ENCODE data around the gene RPL34. TPM values are rescaled to one million over a fixed set of nuclear protein-coding genes. Genes with fewer than 3 reads are reported as not detected.

The RPL34 gene
- total and polyA plus RNA-seq, 2 of the 8 experiments (the other 6 are each of a cell fraction or from before 2014, with no cell fraction given): 1,430 to 2,987 TPM

DNA sequence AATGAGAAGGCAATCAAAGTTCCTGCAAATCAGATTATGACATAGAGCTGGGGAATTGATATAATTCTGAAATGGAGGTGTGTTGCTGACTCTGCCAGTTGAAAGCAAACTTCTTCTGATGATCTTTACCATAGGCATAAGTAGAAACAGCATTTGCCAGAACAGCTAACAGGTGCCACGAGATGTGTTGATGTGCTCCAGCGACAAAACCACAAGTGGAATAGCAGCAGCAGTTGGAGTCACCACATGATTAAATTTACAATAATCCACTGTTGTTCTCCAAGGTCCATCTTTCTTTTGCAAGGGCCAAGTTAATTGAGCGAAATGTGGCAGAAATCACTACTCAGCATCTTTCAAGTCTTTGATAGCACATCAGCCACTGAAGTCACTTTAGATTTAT, 26.3 kb downstream of the RPL34 start:
- no peak overlapping the region for H3K4ac ChIP-seq (replicated peaks; ENCODE audit: insufficient read length, low read depth, low read length)
- no peak overlapping the region for H3K56ac ChIP-seq (replicated peaks; ENCODE audit: insufficient read length, low read depth, low read length)
- no peak overlapping the region for H4K91ac ChIP-seq (replicated peaks; ENCODE audit: insufficient read length, low read length)
- H4K20me1 ChIP-seq (replicated peaks in 1 of 2; ENCODE audit: control insufficient read depth in 1 of 2, insufficient read depth in 2 of 2, low read length in 2 of 2): no peaks in the 10 kb centered on the region
- no peaks in the 10 kb centered on the region for H3K36me3 ChIP-seq (ENCODE audit: control insufficient read depth in 2 of 4, insufficient read depth in 4 of 4, low read length in 3 of 4)
- no peak overlapping the region for H4K8ac ChIP-seq (ENCODE audit: extremely low read depth, insufficient read depth, low read length)
- no peak overlapping the region for H2AFZ ChIP-seq (ENCODE audit: low read length)
- H2BK15ac ChIP-seq (ENCODE audit: low read length): no peak overlapping the region
- H3K27ac ChIP-seq (ENCODE audit: low read depth, low read length): no peak overlapping the region
- no peak overlapping the region for H2BK120ac ChIP-seq (replicated peaks; ENCODE audit: low read depth, low read length)
- H3K4me2 ChIP-seq (ENCODE audit: insufficient read depth in 1 of 2, low read depth in 2 of 2, low read length in 2 of 2): no peak overlapping the region
- H3K23me2 ChIP-seq (ENCODE audit: low read depth, low read length): no peaks in the 10 kb centered on the region
- H3K79me2 ChIP-seq (ENCODE audit: control insufficient read depth in 1 of 2, insufficient read depth in 2 of 2, low read length in 2 of 2): peaks cover 0 to 13% of the 10 kb centered on the region in 2 experiments; a peak in 3 of 4 replicates
- FAIRE-seq (no peak), DNase-seq (ENCODE audit: low read depth in 1 of 2, low spot score in 2 of 2) (no peak)
- H3K9me3 ChIP-seq (ENCODE audit: insufficient read depth in 2 of 2, low read depth in 1 of 2, low read length in 1 of 2): no peaks in the 10 kb centered on the region
- H2AK5ac ChIP-seq (ENCODE audit: low read depth, low read length): no peak overlapping the region
- ChIA-PET CTCF (ENCODE audit: partially characterized antibody) (interaction anchor here (1.4 to 1.5 kb wide), 2 partner anchors 12 to 647 kb away, joined by 3 to 4 read pairs; no protein-coding TSS in a partner anchor), POLR2A (ENCODE audit: partially characterized antibody) (interaction anchor here (1.1 to 1.4 kb wide), 3 partner anchors 9 to 23 kb away, joined by 3 to 6 read pairs (median 5); no protein-coding TSS in a partner anchor)
- no peak overlapping the region for H3K18ac ChIP-seq (ENCODE audit: extremely low read depth, low read length)
- no peak overlapping the region for H3K4me3 ChIP-seq (ENCODE audit: extremely low read depth in 1 of 4, insufficient read depth in 2 of 4, low read depth in 3 of 4, low read length in 4 of 4)
- H3K14ac ChIP-seq (ENCODE audit: insufficient read length): no peak overlapping the region
- no peak overlapping the region for H2BK12ac ChIP-seq (ENCODE audit: low read depth, low read length)
- no peak overlapping the region for H3K23ac ChIP-seq (ENCODE audit: insufficient read length)
- 91% methylated on average over 3 of the region's 3 CpGs; no CpG with 5 or more reads in 1 of the 2 experiments for WGBS, 2 experiments (ENCODE audit: extremely low coverage in 1 of 2, insufficient coverage in 1 of 2, insufficient read length in 1 of 2, insufficient replicate concordance in 2 of 2, low coverage in 1 of 2, low lambda C conversion rate in 2 of 2, missing lambda C conversion rate in 1 of 2)
- no peak overlapping the region for H3K9ac ChIP-seq (replicated peaks in 1 of 4; ENCODE audit: extremely low read depth in 1 of 4, low read depth in 3 of 4, low read length in 3 of 4)
- H2BK5ac ChIP-seq (ENCODE audit: low read depth, low read length): no peak overlapping the region
- no peaks in the 10 kb centered on the region for H3K79me1 ChIP-seq (ENCODE audit: low read depth, low read length)
- no peak overlapping the region for H4K5ac ChIP-seq (ENCODE audit: insufficient read length, low read depth, low read length)
- H3K27me3 ChIP-seq (replicated peaks in 1 of 4; ENCODE audit: control insufficient read depth in 3 of 4, extremely low read depth in 1 of 4, insufficient read depth in 3 of 4, low read length in 3 of 4): no peaks in the 10 kb centered on the region
- no peaks in the 10 kb centered on the region for H3K4me1 ChIP-seq (replicated peaks in 1 of 4; ENCODE audit: control insufficient read depth in 3 of 4, insufficient read depth in 4 of 4, low read length in 3 of 4)
- no peak overlapping the region for H2BK20ac ChIP-seq (ENCODE audit: low read length)
- TF ChIP-seq SRF (IDR thresholded peaks at IDR 0.05; ENCODE audit: low read depth, low read length) (no peak), TCF12 (IDR thresholded peaks at IDR 0.05; ENCODE audit: low read depth, low read length) (no peak), CREB1 (IDR thresholded peaks at IDR 0.05) (no peak), CBX5 (IDR thresholded peaks at IDR 0.05; ENCODE audit: low read depth, low read length) (no peak), PHF8 (conservative IDR thresholded peaks at IDR 0.05; ENCODE audit: low read depth, low read length) (no peak), SUZ12 (IDR thresholded peaks at IDR 0.05; ENCODE audit: low read length) (no peak), KDM5A (IDR thresholded peaks at IDR 0.05; ENCODE audit: low read length) (no peak), HDAC2 (IDR thresholded peaks at IDR 0.05; ENCODE audit: borderline replicate concordance in 1 of 2, low read depth in 2 of 2, low read length in 2 of 2) (no peak), TAF7 (optimal IDR thresholded peaks at IDR 0.05; ENCODE audit: borderline replicate concordance, low read depth, low read length) (no peak), RFX5 (IDR thresholded peaks at IDR 0.05; ENCODE audit: borderline replicate concordance, low read depth, low read length) (no peak), CHD2 (IDR thresholded peaks at IDR 0.05; ENCODE audit: low read length) (no peak), ASH2L (IDR thresholded peaks at IDR 0.05; ENCODE audit: low read length) (no peak), TEAD4 (IDR thresholded peaks at IDR 0.05; ENCODE audit: low read depth, low read length) (no peak), SIX5 (IDR thresholded peaks at IDR 0.05; ENCODE audit: low read depth, low read length) (no peak), SP1 (IDR thresholded peaks at IDR 0.05; ENCODE audit: low read depth, low read length) (no peak), HDAC6 (IDR thresholded peaks at IDR 0.05; ENCODE audit: low read depth, low read length) (no peak)

All from H1 (cell line).